Neuronal stem cell (in vitro differentiated cells): ENCODE measurements around the gene SMARCAL1.

ENCODE experiments used
- DNase-seq: peaks from one replicate; pipeline ENCODE4 v3.0.0-alpha.2; 2013; ENCODE audit warnings: low spot score
- H2AFZ ChIP-seq: one replicate; pipeline ENCODE4 v1.6.1; 2013; ENCODE audit warnings: mild to moderate bottlenecking, low read length, inconsistent platforms
- H2AK5ac ChIP-seq: 2 replicates; pipeline ENCODE4 v1.6.1; 2013; ENCODE audit warnings: low read depth, mild to moderate bottlenecking, inconsistent platforms, low read length, moderate library complexity, mixed read lengths
- H2BK120ac ChIP-seq: 2 replicates; pipeline ENCODE4 v1.6.1; 2013; ENCODE audit warnings: low read depth, mild to moderate bottlenecking, inconsistent platforms, low read length, moderate library complexity, mixed read lengths
- H2BK12ac ChIP-seq: one replicate; pipeline ENCODE4 v1.6.1; 2013; ENCODE audit warnings: low read length, inconsistent platforms
- H2BK15ac ChIP-seq: 2 replicates; pipeline ENCODE4 v1.6.1; 2013; ENCODE audit warnings: mild to moderate bottlenecking, low read length, inconsistent platforms, mixed read lengths
- H2BK5ac ChIP-seq: one replicate; pipeline ENCODE4 v1.6.1; 2013; ENCODE audit warnings: inconsistent platforms, mild to moderate bottlenecking, low read length, moderate library complexity
- H3K14ac ChIP-seq: one replicate; pipeline ENCODE4 v1.6.1; 2013; ENCODE audit warnings: low read length, inconsistent platforms
- H3K18ac ChIP-seq: 2 replicates; pipeline ENCODE4 v1.6.1; 2013; ENCODE audit warnings: low read length, inconsistent platforms
- H3K23ac ChIP-seq: 2 replicates; pipeline ENCODE4 v1.6.1; 2013; ENCODE audit warnings: low read depth, mild to moderate bottlenecking, mixed read lengths, low read length, inconsistent platforms; ENCODE audit not compliant: poor library complexity
- H3K27ac ChIP-seq: replicated peaks from 3 replicates; pipeline ENCODE4 v1.5.1; 2013; ENCODE audit warnings: low read length, inconsistent platforms
- H3K27me3 ChIP-seq, 3 experiments: 2 replicates each; pipeline ENCODE4 v1.6.1; 2013; ENCODE audit warnings: low read length in 3 of 3, mild to moderate bottlenecking in 2 of 3, inconsistent platforms in 1 of 3, low read depth in 1 of 3, mixed read lengths in 1 of 3, moderate library complexity in 1 of 3; ENCODE audit not compliant: control insufficient read depth in 3 of 3, insufficient read depth in 3 of 3
- H3K36me3 ChIP-seq, 2 donors: replicated peaks in 1 of 2; 2 replicates each; pipeline ENCODE4 v1.6.1; 2013; ENCODE audit warnings: low read length in 2 of 2; ENCODE audit not compliant: control insufficient read depth in 2 of 2, insufficient read depth in 2 of 2
- H3K4ac ChIP-seq: 2 replicates; pipeline ENCODE4 v1.6.1; 2013; ENCODE audit warnings: inconsistent platforms, mild to moderate bottlenecking, low read length, moderate library complexity
- H3K4me1 ChIP-seq, 2 donors: 1 replicate in 1 of 2; 2 replicates in 1 of 2; pipeline ENCODE4 v1.6.1; 2013; ENCODE audit warnings: low read length in 2 of 2, low read depth in 1 of 2; ENCODE audit not compliant: control insufficient read depth in 2 of 2, insufficient read depth in 1 of 2
- H3K4me2 ChIP-seq: one replicate; pipeline ENCODE4 v1.6.1; 2013; ENCODE audit warnings: mild to moderate bottlenecking, low read length, inconsistent platforms; ENCODE audit not compliant: insufficient read depth, poor library complexity, severe bottlenecking
- H3K4me3 ChIP-seq, 2 donors: 2 replicates each; pipeline ENCODE4 v1.5.1; 2013; ENCODE audit warnings: low read length in 2 of 2, mild to moderate bottlenecking in 2 of 2, inconsistent platforms in 1 of 2, moderate library complexity in 1 of 2
- H3K79me1 ChIP-seq: one replicate; pipeline ENCODE4 v1.6.1; 2013; ENCODE audit warnings: low read depth, mild to moderate bottlenecking, inconsistent platforms, low read length, moderate library complexity
- H3K9ac ChIP-seq: one replicate; pipeline ENCODE4 v1.6.1; 2013; ENCODE audit warnings: mild to moderate bottlenecking, low read depth, low read length, inconsistent platforms; ENCODE audit not compliant: poor library complexity
- H3K9me3 ChIP-seq, 2 donors: replicated peaks in 1 of 2; 2 replicates each; pipeline versions ENCODE3 to v1.6.1; 2013; ENCODE audit warnings: low read length in 2 of 2, mild to moderate bottlenecking in 2 of 2, inconsistent platforms in 1 of 2, low read depth in 1 of 2, mixed read lengths in 1 of 2, moderate library complexity in 1 of 2; ENCODE audit not compliant: control insufficient read depth in 2 of 2, insufficient read depth in 1 of 2
- H4K8ac ChIP-seq: one replicate; pipeline ENCODE4 v1.6.1; 2013; ENCODE audit warnings: low read depth, mild to moderate bottlenecking, inconsistent platforms, low read length, moderate library complexity
- H4K91ac ChIP-seq: one replicate; pipeline ENCODE4 v1.6.1; 2013; ENCODE audit warnings: low read length, low read depth, mild to moderate bottlenecking, inconsistent platforms; ENCODE audit not compliant: poor library complexity
- WGBS, 2 donors: extraction: QIAGEN DNeasy Blood & Tissue Kit; methylation state at CpG; one replicate each; pipeline ENCODE4 v1.1.7; 2013; ENCODE audit warnings: missing lambda C conversion rate in 2 of 2, mixed read lengths in 1 of 2; ENCODE audit not compliant: insufficient read length in 2 of 2, insufficient replicate concordance in 1 of 2; ENCODE audit errors: extremely low coverage in 2 of 2; 5-methylcytosine and 5-hydroxymethylcytosine counted together

Gene SMARCAL1

GRCh38 chr2:216486271-216486670, 74.0 kb downstream of the SMARCAL1 start:
- Histone ChIP-seq H4K8ac (no peak overlapping the region), H2BK15ac (no peak overlapping the region), H3K18ac (no peak overlapping the region), H2BK120ac (no peak overlapping the region), H3K9me3 (no peaks in the 10 kb centered on the region), H3K23ac (no peak overlapping the region), H3K4me2 (no peak overlapping the region), H3K27me3 (no peaks in the 10 kb centered on the region), H3K9ac (no peak overlapping the region), H3K79me1 (no peaks in the 10 kb centered on the region), H2BK12ac (no peak overlapping the region), H2BK5ac (no peak overlapping the region), H3K4me3 (no peak overlapping the region), H3K14ac (no peak overlapping the region), H4K91ac (no peak overlapping the region), H3K27ac (no peak overlapping the region), H3K36me3 (peaks cover 0 to 15% of the 10 kb centered on the region in 2 donors), H3K4ac (no peak overlapping the region), H2AK5ac (no peak overlapping the region), H2AFZ (no peak overlapping the region), H3K4me1 (no peaks in the 10 kb centered on the region)
- DNase-seq = no peak
- WGBS, 2 donors = no CpG with 5 or more reads among the region's 7 CpGs

DNA sequence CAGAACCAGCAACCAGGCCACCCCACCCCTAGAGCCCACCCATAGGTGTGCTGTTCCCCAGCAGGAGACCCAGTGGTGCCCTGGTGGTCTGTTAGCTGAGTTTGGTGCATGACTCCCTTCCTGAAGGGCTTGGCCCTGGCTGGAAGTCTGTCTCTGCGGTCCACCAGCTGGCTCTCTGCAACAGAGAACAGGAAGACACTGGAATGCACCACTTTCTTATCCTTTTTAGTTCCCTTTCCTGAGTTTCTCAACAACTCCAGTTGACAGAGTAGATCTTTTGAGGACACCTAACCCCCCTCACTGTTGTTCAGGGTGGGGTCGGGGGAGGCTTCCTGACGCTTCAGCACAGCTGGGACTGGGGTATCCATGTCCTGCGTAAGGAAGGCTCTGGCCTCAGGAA, 74.4 kb downstream of the SMARCAL1 start:
- no peaks in the 10 kb centered on the region for H3K79me1 ChIP-seq
- H3K4me3 ChIP-seq = no peak overlapping the region
- no peak overlapping the region for H3K18ac ChIP-seq
- no peak overlapping the region for H2AK5ac ChIP-seq
- no peaks in the 10 kb centered on the region for H3K27me3 ChIP-seq
- H2BK120ac ChIP-seq = no peak overlapping the region
- no peak overlapping the region for H2BK5ac ChIP-seq
- peaks cover under 1 to 2% of the 10 kb centered on the region in 2 donors for H3K4me1 ChIP-seq
- WGBS, 2 donors = no CpG with 5 or more reads among the region's 4 CpGs
- no peak overlapping the region for H2AFZ ChIP-seq
- no peak overlapping the region for H3K4me2 ChIP-seq
- no peak overlapping the region for H3K9ac ChIP-seq
- H4K91ac ChIP-seq = no peak overlapping the region
- no peak for DNase-seq
- no peak overlapping the region for H3K14ac ChIP-seq
- no peak overlapping the region for H2BK15ac ChIP-seq
- no peaks in the 10 kb centered on the region for H3K9me3 ChIP-seq
- H3K4ac ChIP-seq = no peak overlapping the region
- no peak overlapping the region for H4K8ac ChIP-seq
- H3K36me3 ChIP-seq = peaks cover 0 to 15% of the 10 kb centered on the region in 2 donors
- no peak overlapping the region for H3K23ac ChIP-seq
- no peak overlapping the region for H2BK12ac ChIP-seq
- no peak overlapping the region for H3K27ac ChIP-seq

DNA sequence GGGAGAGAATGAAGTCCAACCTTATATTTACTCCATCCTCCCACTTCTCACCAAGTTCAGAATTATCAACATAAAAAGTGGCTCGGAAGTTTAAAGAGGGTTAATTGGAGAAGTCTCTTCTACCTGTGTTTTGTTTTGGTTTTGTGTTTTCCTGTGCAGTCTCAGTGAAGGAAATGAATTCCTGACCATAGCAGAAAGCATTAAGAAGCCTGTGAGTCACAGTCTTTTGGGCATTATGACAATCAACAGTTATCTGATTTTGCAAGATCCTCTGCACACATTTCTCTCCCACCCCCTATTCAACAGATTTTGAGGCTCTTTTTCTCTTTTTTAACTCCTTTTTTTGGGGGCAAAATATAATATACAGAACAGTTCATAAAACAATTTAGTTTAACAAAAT, 77.8 kb downstream of the SMARCAL1 start:
- H3K23ac ChIP-seq = no peak overlapping the region
- no peak overlapping the region for H3K27ac ChIP-seq
- H3K9ac ChIP-seq = no peak overlapping the region
- no peaks in the 10 kb centered on the region for H3K27me3 ChIP-seq
- H3K79me1 ChIP-seq = no peaks in the 10 kb centered on the region
- H2BK120ac ChIP-seq = no peak overlapping the region
- H2BK5ac ChIP-seq = no peak overlapping the region
- H3K14ac ChIP-seq = no peak overlapping the region
- no peak for DNase-seq
- no peak overlapping the region for H3K18ac ChIP-seq
- no peak overlapping the region for H3K4ac ChIP-seq
- no peak overlapping the region for H4K91ac ChIP-seq
- H2AFZ ChIP-seq = no peak overlapping the region
- H3K4me2 ChIP-seq = no peak overlapping the region
- peaks cover 11 to 12% of the 10 kb centered on the region in 2 donors for H3K4me1 ChIP-seq
- WGBS, 2 donors = no CpG with 5 or more reads among the region's 1 CpG
- no peak overlapping the region for H3K4me3 ChIP-seq
- H2BK12ac ChIP-seq = no peak overlapping the region
- H3K36me3 ChIP-seq = no peaks in the 10 kb centered on the region
- no peaks in the 10 kb centered on the region for H3K9me3 ChIP-seq
- no peak overlapping the region for H2AK5ac ChIP-seq
- no peak overlapping the region for H2BK15ac ChIP-seq
- no peak overlapping the region for H4K8ac ChIP-seq

DNA sequence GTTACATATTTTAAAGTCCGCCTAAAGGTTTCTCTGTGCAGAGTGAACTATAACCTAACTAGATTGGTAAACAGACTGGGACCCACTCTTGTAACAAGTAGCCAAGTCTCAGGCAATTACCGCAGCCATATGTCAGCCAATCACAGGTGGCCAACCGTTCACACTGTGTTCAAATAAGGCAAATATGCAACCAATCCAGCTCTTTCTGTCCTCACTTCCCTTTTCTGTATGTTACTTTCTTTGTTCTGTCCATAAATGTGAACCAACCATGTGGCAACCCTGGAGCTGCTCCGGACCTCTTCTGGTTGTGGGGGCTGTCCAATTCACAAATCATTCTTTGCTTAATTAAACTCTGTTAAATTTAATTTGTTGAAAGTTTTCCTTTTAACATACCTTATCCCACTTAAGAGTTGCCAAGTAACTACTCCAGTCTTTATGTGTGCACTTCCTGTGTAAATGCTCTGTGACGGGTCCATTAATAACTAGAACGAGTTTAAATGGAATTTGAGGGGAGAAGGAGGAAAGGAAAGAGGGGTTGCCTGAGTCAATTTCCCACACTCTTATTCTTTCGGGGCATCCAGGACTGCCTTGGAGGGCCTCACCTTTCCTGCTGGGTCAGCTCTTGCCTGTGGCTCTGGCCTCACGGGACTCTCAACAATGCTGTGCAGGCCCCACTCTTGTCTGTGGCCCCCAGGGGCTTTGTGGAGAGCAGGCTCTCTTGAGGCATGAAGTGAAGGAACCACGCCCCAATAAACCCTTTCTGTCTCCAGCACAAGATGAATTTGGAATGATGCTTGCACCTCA, 79.7 kb downstream of the SMARCAL1 start:
- H3K27me3 ChIP-seq = no peaks in the 10 kb centered on the region
- no peak overlapping the region for H2AK5ac ChIP-seq
- H2AFZ ChIP-seq = peak overlapping the region; percentile 32
- H4K91ac ChIP-seq = no peak overlapping the region
- WGBS, 2 donors = no CpG with 5 or more reads among the region's 9 CpGs
- no peak overlapping the region for H3K23ac ChIP-seq
- no peak overlapping the region for H3K4me3 ChIP-seq
- no peak for DNase-seq
- no peaks in the 10 kb centered on the region for H3K9me3 ChIP-seq
- H3K4me1 ChIP-seq = peaks cover 11 to 12% of the 10 kb centered on the region in 2 donors
- no peaks in the 10 kb centered on the region for H3K36me3 ChIP-seq
- no peak overlapping the region for H3K4ac ChIP-seq
- no peak overlapping the region for H2BK120ac ChIP-seq
- no peak overlapping the region for H2BK12ac ChIP-seq
- no peak overlapping the region for H4K8ac ChIP-seq
- H3K9ac ChIP-seq = no peak overlapping the region
- no peak overlapping the region for H2BK15ac ChIP-seq
- H3K4me2 ChIP-seq = no peak overlapping the region
- H3K27ac ChIP-seq = no peak overlapping the region
- H3K79me1 ChIP-seq = peaks cover 2% of the 10 kb centered on the region
- H3K18ac ChIP-seq = peak overlapping the region; percentile 60
- no peak overlapping the region for H2BK5ac ChIP-seq
- no peak overlapping the region for H3K14ac ChIP-seq
